ENCODE measurements around the gene SNX5.

Gene SNX5

GRCh38 chr20:17928211-17928611 is 40.4 kb downstream of the SNX5 start:
- H3K4me3 ChIP-seq (ENCODE audit: low read depth, low read length) = no peak overlapping the region
- H3K4me1 ChIP-seq (ENCODE audit: control insufficient read depth, insufficient read depth, low read length) = no peaks in the 10 kb centered on the region
- no peaks in the 10 kb centered on the region for H3K36me3 ChIP-seq (ENCODE audit: control insufficient read depth, insufficient read depth, low read length)
- no peak overlapping the region for H3K9ac ChIP-seq (ENCODE audit: low read depth, low read length)
- H3K9me3 ChIP-seq (ENCODE audit: control insufficient read depth, insufficient read depth, low read length) = no peaks in the 10 kb centered on the region; the same call in 1 of the 2 replicates
- H3K27me3 ChIP-seq (ENCODE audit: control insufficient read depth, insufficient read depth, low read length) = no peaks in the 10 kb centered on the region
- H3K27ac ChIP-seq (ENCODE audit: low read depth, low read length) = no peak overlapping the region

- no peak overlapping the region for H3K9ac ChIP-seq (ENCODE audit: low read depth, low read length)
- H3K27me3 ChIP-seq (ENCODE audit: control insufficient read depth, insufficient read depth, low read length) = no peaks in the 10 kb centered on the region
- H3K36me3 ChIP-seq (ENCODE audit: control insufficient read depth, insufficient read depth, low read length) = no peaks in the 10 kb centered on the region
- no peaks in the 10 kb centered on the region for H3K4me1 ChIP-seq (ENCODE audit: control insufficient read depth, insufficient read depth, low read length)
- H3K27ac ChIP-seq (ENCODE audit: low read depth, low read length) = no peak overlapping the region
- no peak overlapping the region for H3K4me3 ChIP-seq (ENCODE audit: low read depth, low read length)
- no peaks in the 10 kb centered on the region for H3K9me3 ChIP-seq (ENCODE audit: control insufficient read depth, insufficient read depth, low read length)
Observed at GRCh38 chr20:17925940-17926300, 42.7 kb downstream of the SNX5 start.

DNA sequence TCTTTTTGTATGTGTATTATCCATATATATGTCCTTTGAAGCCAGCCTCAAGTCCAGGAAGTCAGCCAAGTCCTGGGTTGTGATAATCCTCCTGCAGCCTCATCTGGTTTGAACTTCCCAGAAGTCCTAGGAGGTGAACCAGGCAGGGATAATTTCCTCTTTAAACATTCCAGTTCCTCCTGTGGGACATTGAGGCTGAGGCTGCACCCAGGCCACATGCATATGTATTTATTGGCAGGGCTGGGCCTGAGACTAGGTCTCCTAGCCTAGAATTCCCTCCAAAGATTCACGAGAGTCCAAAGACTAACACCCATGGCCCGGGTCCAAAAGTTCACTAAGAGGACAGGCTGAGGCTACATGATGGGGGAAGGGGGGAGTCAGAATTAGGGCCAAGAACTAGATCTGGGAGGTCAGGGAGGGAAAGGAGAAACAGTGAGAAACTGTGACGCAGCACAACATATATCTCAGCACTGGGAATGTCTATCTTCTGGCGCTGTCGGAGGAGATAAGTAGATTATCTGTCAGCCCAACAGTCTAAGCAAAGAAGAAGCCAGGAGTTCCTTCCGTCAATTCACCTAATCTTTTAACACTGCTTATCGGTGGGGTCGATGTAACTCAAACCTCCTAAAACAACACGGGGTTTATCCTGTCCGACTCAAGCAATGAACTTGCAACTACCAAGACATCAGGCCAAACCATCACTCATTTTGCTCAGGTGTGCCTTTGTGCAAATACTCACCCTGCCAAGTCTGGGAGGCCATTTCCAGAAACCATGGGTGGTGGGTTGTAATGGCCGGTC is 43.3 kb downstream of the SNX5 start:
- Histone ChIP-seq H3K9me3 (ENCODE audit: control insufficient read depth, insufficient read depth, low read length) (no peaks in the 10 kb centered on the region), H3K27me3 (ENCODE audit: control insufficient read depth, insufficient read depth, low read length) (no peaks in the 10 kb centered on the region), H3K27ac (ENCODE audit: low read depth, low read length) (peak overlapping the region; percentile 2), H3K36me3 (ENCODE audit: control insufficient read depth, insufficient read depth, low read length) (no peaks in the 10 kb centered on the region), H3K4me1 (ENCODE audit: control insufficient read depth, insufficient read depth, low read length) (no peaks in the 10 kb centered on the region), H3K4me3 (ENCODE audit: low read depth, low read length) (no peak overlapping the region), H3K9ac (ENCODE audit: low read depth, low read length) (no peak overlapping the region)

- H3K4me3 ChIP-seq (ENCODE audit: low read depth, low read length) = no peak overlapping the region
- no peaks in the 10 kb centered on the region for H3K36me3 ChIP-seq (ENCODE audit: control insufficient read depth, insufficient read depth, low read length)
- no peak overlapping the region for H3K27ac ChIP-seq (ENCODE audit: low read depth, low read length)
- H3K27me3 ChIP-seq (ENCODE audit: control insufficient read depth, insufficient read depth, low read length) = no peaks in the 10 kb centered on the region
- H3K9me3 ChIP-seq (ENCODE audit: control insufficient read depth, insufficient read depth, low read length) = no peaks in the 10 kb centered on the region
- H3K9ac ChIP-seq (ENCODE audit: low read depth, low read length) = no peak overlapping the region
- H3K4me1 ChIP-seq (ENCODE audit: control insufficient read depth, insufficient read depth, low read length) = no peaks in the 10 kb centered on the region
Observed at GRCh38 chr20:17921774-17922173, 46.8 kb downstream of the SNX5 start.

DNA sequence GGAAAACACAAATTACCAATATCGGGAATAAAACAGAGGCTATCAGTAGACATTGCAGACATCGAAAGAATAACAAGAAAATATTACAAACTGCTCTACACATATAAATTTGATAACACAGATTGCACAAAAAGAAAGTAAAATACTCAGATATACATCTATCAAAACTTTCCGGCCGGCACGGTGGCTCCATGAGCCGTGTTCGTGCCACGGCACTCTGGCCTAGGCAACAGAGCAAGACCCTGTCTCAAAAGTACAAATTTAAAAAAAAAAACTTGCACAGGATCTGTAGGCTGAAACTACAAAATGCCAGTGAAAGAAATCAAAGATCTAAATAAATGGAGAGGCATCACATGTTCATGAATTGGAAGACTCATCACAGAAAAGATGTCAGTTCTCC is 49.4 kb downstream of the SNX5 start:
- no peak overlapping the region for H3K9ac ChIP-seq (ENCODE audit: low read depth, low read length)
- no peak overlapping the region for H3K27ac ChIP-seq (ENCODE audit: low read depth, low read length)
- no peaks in the 10 kb centered on the region for H3K9me3 ChIP-seq (ENCODE audit: control insufficient read depth, insufficient read depth, low read length)
- no peaks in the 10 kb centered on the region for H3K27me3 ChIP-seq (ENCODE audit: control insufficient read depth, insufficient read depth, low read length)
- H3K36me3 ChIP-seq (ENCODE audit: control insufficient read depth, insufficient read depth, low read length) = no peaks in the 10 kb centered on the region
- H3K4me1 ChIP-seq (ENCODE audit: control insufficient read depth, insufficient read depth, low read length) = no peaks in the 10 kb centered on the region
- H3K4me3 ChIP-seq (ENCODE audit: low read depth, low read length) = no peak overlapping the region

DNA sequence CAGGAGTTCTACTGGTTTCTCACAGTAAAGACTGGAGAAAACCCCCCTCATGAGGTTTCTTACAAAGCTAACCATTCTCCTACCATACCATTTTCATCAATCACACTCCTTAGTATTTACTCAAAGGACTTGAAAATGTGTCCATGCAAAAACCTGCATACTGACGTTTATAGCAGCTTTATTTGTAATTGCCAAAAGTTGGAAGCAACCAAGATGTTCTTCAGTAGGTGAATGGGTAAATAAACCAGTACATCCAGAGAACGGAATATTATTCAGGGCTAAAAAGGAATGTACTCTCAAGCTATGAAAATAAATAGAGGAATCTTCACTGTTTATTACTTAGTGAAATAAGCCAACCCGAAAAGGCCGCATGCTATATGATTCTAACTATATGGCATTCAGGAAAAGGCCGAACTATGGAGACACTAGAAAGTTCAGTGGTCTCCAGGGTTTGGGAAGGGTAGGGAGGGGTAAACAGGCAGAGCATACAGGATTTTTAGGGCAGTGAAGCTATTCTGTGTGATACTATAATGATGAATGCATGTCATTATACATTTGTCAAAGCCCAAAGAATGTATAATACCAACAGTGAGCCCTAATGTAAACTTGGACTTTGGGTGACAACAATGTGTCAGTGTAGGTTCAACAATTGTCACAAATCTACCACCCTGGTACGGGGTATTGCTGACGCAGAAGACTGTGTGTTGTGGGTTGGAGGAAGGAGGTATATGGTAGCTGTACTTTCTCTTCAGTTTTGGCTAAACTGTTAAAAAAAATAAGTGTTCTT is 50.6 kb downstream of the SNX5 start:
- Histone ChIP-seq H3K27ac (ENCODE audit: low read depth, low read length) (no peak overlapping the region), H3K4me3 (ENCODE audit: low read depth, low read length) (no peak overlapping the region), H3K27me3 (ENCODE audit: control insufficient read depth, insufficient read depth, low read length) (no peaks in the 10 kb centered on the region), H3K4me1 (ENCODE audit: control insufficient read depth, insufficient read depth, low read length) (no peaks in the 10 kb centered on the region), H3K9ac (ENCODE audit: low read depth, low read length) (no peak overlapping the region), H3K9me3 (ENCODE audit: control insufficient read depth, insufficient read depth, low read length) (no peaks in the 10 kb centered on the region), H3K36me3 (ENCODE audit: control insufficient read depth, insufficient read depth, low read length) (no peaks in the 10 kb centered on the region)

- Histone ChIP-seq H3K4me3 (ENCODE audit: low read depth, low read length) (no peak overlapping the region), H3K27me3 (ENCODE audit: control insufficient read depth, insufficient read depth, low read length) (no peaks in the 10 kb centered on the region), H3K9ac (ENCODE audit: low read depth, low read length) (no peak overlapping the region), H3K27ac (ENCODE audit: low read depth, low read length) (no peak overlapping the region), H3K9me3 (ENCODE audit: control insufficient read depth, insufficient read depth, low read length) (no peaks in the 10 kb centered on the region), H3K36me3 (ENCODE audit: control insufficient read depth, insufficient read depth, low read length) (no peaks in the 10 kb centered on the region), H3K4me1 (ENCODE audit: control insufficient read depth, insufficient read depth, low read length) (no peaks in the 10 kb centered on the region)
Observed at GRCh38 chr20:17916433-17916891, 52.1 kb downstream of the SNX5 start.

GRCh38 chr20:17914957-17915356 is 53.6 kb downstream of the SNX5 start:
- H3K4me1 ChIP-seq (ENCODE audit: control insufficient read depth, insufficient read depth, low read length) = no peaks in the 10 kb centered on the region
- no peaks in the 10 kb centered on the region for H3K27me3 ChIP-seq (ENCODE audit: control insufficient read depth, insufficient read depth, low read length)
- H3K9me3 ChIP-seq (ENCODE audit: control insufficient read depth, insufficient read depth, low read length) = no peaks in the 10 kb centered on the region
- no peak overlapping the region for H3K4me3 ChIP-seq (ENCODE audit: low read depth, low read length)
- H3K27ac ChIP-seq (ENCODE audit: low read depth, low read length) = no peak overlapping the region
- H3K9ac ChIP-seq (ENCODE audit: low read depth, low read length) = no peak overlapping the region
- H3K36me3 ChIP-seq (ENCODE audit: control insufficient read depth, insufficient read depth, low read length) = no peaks in the 10 kb centered on the region

- Histone ChIP-seq H3K27me3 (ENCODE audit: control insufficient read depth, insufficient read depth, low read length) (no peaks in the 10 kb centered on the region), H3K4me1 (ENCODE audit: control insufficient read depth, insufficient read depth, low read length) (no peaks in the 10 kb centered on the region), H3K9me3 (ENCODE audit: control insufficient read depth, insufficient read depth, low read length) (no peaks in the 10 kb centered on the region), H3K9ac (ENCODE audit: low read depth, low read length) (no peak overlapping the region), H3K27ac (ENCODE audit: low read depth, low read length) (no peak overlapping the region), H3K36me3 (ENCODE audit: control insufficient read depth, insufficient read depth, low read length) (no peaks in the 10 kb centered on the region), H3K4me3 (ENCODE audit: low read depth, low read length) (no peak overlapping the region)
Observed at GRCh38 chr20:17912916-17913315, 55.7 kb downstream of the SNX5 start.

GRCh38 chr20:17911927-17912326 is 56.7 kb downstream of the SNX5 start:
- Histone ChIP-seq H3K9me3 (ENCODE audit: control insufficient read depth, insufficient read depth, low read length) (no peaks in the 10 kb centered on the region), H3K27me3 (ENCODE audit: control insufficient read depth, insufficient read depth, low read length) (no peaks in the 10 kb centered on the region), H3K36me3 (ENCODE audit: control insufficient read depth, insufficient read depth, low read length) (no peaks in the 10 kb centered on the region), H3K9ac (ENCODE audit: low read depth, low read length) (no peak overlapping the region), H3K4me3 (ENCODE audit: low read depth, low read length) (no peak overlapping the region), H3K4me1 (ENCODE audit: control insufficient read depth, insufficient read depth, low read length) (no peaks in the 10 kb centered on the region), H3K27ac (ENCODE audit: low read depth, low read length) (no peak overlapping the region)

DNA sequence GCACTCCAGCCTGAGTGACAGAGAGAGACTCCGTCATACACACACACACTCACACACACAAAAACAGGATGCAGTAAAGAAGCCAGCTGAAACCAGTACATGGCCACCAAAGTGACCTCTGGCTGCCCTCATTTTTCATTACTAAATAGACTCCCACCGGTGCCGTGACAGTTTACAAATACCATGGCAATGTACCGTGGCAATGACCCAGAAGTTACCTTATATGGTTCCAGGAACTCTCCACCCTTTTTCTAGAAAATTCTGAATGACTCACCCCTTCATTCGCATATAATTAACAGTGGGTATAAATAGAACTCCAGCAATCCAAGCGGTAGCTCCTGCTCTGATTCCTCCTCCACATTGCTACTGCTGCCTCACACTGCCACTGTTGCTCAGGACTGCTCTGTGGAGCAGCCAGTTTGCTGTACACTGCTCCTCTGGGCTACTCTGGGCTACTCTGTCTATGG is 57.7 kb downstream of the SNX5 start:
- no peaks in the 10 kb centered on the region for H3K9me3 ChIP-seq (ENCODE audit: control insufficient read depth, insufficient read depth, low read length)
- H3K9ac ChIP-seq (ENCODE audit: low read depth, low read length) = no peak overlapping the region
- H3K36me3 ChIP-seq (ENCODE audit: control insufficient read depth, insufficient read depth, low read length) = no peaks in the 10 kb centered on the region
- no peaks in the 10 kb centered on the region for H3K4me1 ChIP-seq (ENCODE audit: control insufficient read depth, insufficient read depth, low read length)
- H3K27me3 ChIP-seq (ENCODE audit: control insufficient read depth, insufficient read depth, low read length) = no peaks in the 10 kb centered on the region
- no peak overlapping the region for H3K27ac ChIP-seq (ENCODE audit: low read depth, low read length)
- no peak overlapping the region for H3K4me3 ChIP-seq (ENCODE audit: low read depth, low read length)
